NT2/D1 (cell line): ENCODE measurements around the gene TRABD.

ENCODE experiments used
- SUZ12 ChIP-seq: IDR thresholded peaks from 2 replicates; pipeline ENCODE4 v1.6.1; 2011; ENCODE audit not compliant: insufficient read length, insufficient read depth; ENCODE audit errors: extremely low read depth
- YY1 ChIP-seq: IDR thresholded peaks from 2 replicates; pipeline ENCODE4 v1.6.1; 2011; ENCODE audit not compliant: insufficient read length, insufficient read depth
- ZNF274 ChIP-seq: IDR thresholded peaks from 2 replicates; pipeline ENCODE4 v1.6.1; 2011; ENCODE audit warnings: mild to moderate bottlenecking, low read depth, low read length

DNA sequence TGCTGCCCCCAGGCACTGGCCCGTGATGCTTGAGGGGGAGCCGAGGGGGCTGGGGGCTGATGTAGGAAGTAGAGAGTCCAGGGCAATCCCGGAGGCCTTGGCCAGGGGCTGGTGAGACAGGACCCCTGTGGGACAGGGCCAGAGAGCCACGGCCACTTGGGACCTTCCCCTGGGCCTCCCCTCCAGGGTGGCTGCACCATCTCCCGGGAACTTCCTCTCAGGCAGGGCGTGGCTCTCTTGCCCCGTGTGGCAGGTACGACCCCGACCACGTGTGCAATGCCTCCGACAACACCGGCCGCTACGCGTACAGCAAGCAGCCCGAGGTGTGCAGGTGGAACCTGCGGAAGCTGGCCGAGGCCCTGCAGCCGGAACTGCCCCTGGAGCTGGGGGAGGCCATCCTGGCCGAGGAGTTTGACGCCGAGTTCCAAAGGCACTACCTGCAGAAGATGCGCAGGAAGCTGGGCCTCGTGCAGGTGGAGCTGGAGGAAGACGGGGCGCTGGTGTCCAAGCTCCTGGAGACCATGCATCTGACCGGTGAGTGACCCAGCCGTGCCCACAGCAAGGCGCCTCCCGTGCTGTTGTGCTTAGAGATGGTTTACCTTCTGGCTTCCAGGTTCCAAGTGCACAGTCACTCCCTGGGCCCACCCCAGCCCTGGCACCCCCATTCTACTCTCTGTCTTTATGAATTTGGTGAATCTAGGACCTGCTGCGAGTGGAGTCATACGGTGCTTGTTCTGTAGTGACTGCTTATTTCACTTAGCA, 24.8 kb downstream of the TRABD start:
- no peak for TF ChIP-seq ZNF274
- TF ChIP-seq YY1 = no peak
- TF ChIP-seq SUZ12 = no peak
